A673 (cell line): Measurements from ENCODE around the gene POLR1G.

ENCODE experiments used
- CTCF ChIP-seq: fragments of 300-800, 200-600 bp; sonication (generic); conservative IDR thresholded peaks from 2 replicates; pipeline ENCODE4 v1.5.1; 2017; ENCODE audit warnings: low read depth, mild to moderate bottlenecking, antibody characterized with exemption, low read length, moderate library complexity, mixed read lengths
- EZH2 ChIP-seq: fragments of 200-600 bp; sonication (generic); IDR thresholded peaks from 2 replicates; pipeline ENCODE4 v1.6.1; 2017; ENCODE audit warnings: borderline replicate concordance, low read depth, mild to moderate bottlenecking, mixed read lengths, antibody characterized with exemption, low read length; ENCODE audit not compliant: poor library complexity, severe bottlenecking

- TF ChIP-seq EZH2 (no peak), CTCF (no peak)
Measured at GRCh38 chr19:45457776-45458175, 51.3 kb downstream of the POLR1G start.
